ENCODE data around the gene FADS6.

DNA sequence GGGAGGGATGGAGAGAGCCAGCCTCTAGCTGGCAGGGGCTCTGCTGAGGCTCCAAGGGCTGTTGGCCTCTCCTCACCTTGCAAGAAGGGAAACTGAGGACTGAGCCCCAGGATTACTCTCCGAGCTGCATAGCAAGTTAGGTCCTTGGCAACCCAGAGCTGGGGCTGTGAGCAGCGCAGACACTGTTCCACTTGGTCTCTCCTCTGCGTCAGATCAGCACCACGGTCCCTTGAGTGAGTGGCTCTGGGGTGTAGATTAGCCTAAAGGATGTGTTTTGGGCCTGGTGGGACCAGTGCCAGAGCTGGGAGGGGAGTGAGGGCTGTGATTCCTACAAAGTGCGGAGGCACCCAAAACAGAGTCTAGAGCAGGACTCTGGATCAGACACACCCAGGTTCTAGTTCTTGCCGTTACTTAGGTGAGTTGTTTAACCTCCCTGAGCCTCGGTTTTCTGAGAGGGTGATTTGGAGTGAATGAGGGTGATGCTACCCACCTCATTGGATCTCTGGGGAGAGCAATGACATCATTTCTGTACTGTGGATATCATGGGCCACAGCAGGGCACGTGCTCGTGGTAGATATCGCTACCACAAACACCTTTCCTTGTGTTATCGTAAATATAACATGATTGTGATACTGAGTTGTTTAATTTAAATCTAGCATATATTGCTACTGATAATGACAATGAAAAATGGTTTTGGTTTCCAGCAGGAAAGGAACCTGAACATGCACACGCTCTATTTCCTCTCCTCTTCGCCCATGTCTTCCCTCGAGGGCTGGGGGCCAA, 8.1 kb upstream of the FADS6 start:
- TF ChIP-seq ZFP36L1 (CRISPR knock-in tag; IDR thresholded peaks at IDR 0.05) (no peak), RAD21 (CRISPR knock-in tag; IDR thresholded peaks at IDR 0.05) (no peak), FOXP1 (IDR thresholded peaks at IDR 0.05) (no peak), FOXP1 (CRISPR knock-in tag; IDR thresholded peaks at IDR 0.05) (no peak), EP300 (IDR thresholded peaks at IDR 0.05; ENCODE audit: low read depth in 2 of 2, low read length in 2 of 2) (no peak), EP300 (CRISPR knock-in tag; IDR thresholded peaks at IDR 0.05; ENCODE audit: borderline replicate concordance) (no peak), ZNF225 (CRISPR knock-in tag; IDR thresholded peaks at IDR 0.05) (no peak), TBP (CRISPR knock-in tag; IDR thresholded peaks at IDR 0.05) (no peak), SP1 (IDR thresholded peaks at IDR 0.05) (no peak), SP1 (CRISPR knock-in tag; IDR thresholded peaks at IDR 0.05) (no peak), NFIC (IDR thresholded peaks at IDR 0.05; ENCODE audit: low read length) (no peak)
- TF ChIP-seq, protein P1, sequence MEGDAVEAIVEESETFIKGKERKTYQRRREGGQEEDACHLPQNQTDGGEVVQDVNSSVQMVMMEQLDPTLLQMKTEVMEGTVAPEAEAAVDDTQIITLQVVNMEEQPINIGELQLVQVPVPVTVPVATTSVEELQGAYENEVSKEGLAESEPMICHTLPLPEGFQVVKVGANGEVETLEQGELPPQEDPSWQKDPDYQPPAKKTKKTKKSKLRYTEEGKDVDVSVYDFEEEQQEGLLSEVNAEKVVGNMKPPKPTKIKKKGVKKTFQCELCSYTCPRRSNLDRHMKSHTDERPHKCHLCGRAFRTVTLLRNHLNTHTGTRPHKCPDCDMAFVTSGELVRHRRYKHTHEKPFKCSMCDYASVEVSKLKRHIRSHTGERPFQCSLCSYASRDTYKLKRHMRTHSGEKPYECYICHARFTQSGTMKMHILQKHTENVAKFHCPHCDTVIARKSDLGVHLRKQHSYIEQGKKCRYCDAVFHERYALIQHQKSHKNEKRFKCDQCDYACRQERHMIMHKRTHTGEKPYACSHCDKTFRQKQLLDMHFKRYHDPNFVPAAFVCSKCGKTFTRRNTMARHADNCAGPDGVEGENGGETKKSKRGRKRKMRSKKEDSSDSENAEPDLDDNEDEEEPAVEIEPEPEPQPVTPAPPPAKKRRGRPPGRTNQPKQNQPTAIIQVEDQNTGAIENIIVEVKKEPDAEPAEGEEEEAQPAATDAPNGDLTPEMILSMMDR (CRISPR knock-in tag; IDR thresholded peaks at IDR 0.05), result no peak
- TF ChIP-seq, protein P2, sequence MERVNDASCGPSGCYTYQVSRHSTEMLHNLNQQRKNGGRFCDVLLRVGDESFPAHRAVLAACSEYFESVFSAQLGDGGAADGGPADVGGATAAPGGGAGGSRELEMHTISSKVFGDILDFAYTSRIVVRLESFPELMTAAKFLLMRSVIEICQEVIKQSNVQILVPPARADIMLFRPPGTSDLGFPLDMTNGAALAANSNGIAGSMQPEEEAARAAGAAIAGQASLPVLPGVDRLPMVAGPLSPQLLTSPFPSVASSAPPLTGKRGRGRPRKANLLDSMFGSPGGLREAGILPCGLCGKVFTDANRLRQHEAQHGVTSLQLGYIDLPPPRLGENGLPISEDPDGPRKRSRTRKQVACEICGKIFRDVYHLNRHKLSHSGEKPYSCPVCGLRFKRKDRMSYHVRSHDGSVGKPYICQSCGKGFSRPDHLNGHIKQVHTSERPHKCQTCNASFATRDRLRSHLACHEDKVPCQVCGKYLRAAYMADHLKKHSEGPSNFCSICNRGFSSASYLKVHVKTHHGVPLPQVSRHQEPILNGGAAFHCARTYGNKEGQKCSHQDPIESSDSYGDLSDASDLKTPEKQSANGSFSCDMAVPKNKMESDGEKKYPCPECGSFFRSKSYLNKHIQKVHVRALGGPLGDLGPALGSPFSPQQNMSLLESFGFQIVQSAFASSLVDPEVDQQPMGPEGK (CRISPR knock-in tag; IDR thresholded peaks at IDR 0.05), result no peak
